A549 (cell line): ENCODE data around the gene PTPRCAP. TPM values are rescaled to one million over a fixed set of nuclear protein-coding genes. Genes with fewer than 3 reads are reported as not detected.

Source experiments
- ATAC-seq, 2 experiments: fragments of 200-7000 bp in 1 of 2; fragments of >200 bp in 1 of 2; cut with Nextera tagmentation in 1 of 2; cut with Tn5 transposase in 1 of 2; 3 replicates each; pipeline versions ENCODE4 v1.8.0 to v1.9.1; 2018 to 2020; ENCODE audit warnings: mild to moderate bottlenecking in 1 of 2, moderate library complexity in 1 of 2
- CTCF ChIA-PET: fragments of 300-600 bp; sonication (Branson Sonifier 250); formaldehyde crosslinking; extraction: SDS; loops from one replicate; lab custom pipeline; 2021; ENCODE audit warnings: antibody characterized with exemption, inconsistent platforms; lab: Yijun Ruan, JAX
- POLR2A ChIA-PET: fragments of 350-600 bp; formaldehyde crosslinking; extraction: SDS; loops from one replicate; lab custom pipeline; 2021; ENCODE audit warnings: antibody characterized with exemption, inconsistent platforms; lab: Yijun Ruan, JAX
- DNase-seq, 2 experiments: peaks; one replicate each; pipeline versions ENCODE4 v3.0.0 to v3.0.0-alpha.2; 2011 to 2016; ENCODE audit warnings: low read depth in 1 of 2, low spot score in 1 of 2
- FAIRE-seq: peaks from 2 replicates; lab custom pipeline; 2011; peaks lifted over from hg19 to GRCh38; lab: Jason Lieb, UNC
- H3K27ac ChIP-seq, 2 experiments: fragments of >200 bp; sonication (Bioruptor Twin); formaldehyde crosslinking; 3 replicates each; pipeline ENCODE4 v1.5.1; 2016 to 2017
- H3K4me1 ChIP-seq: fragments of >200 bp; sonication (Bioruptor Twin); formaldehyde crosslinking; 3 replicates; pipeline ENCODE4 v1.6.1; 2016
- H3K4me2 ChIP-seq: fragments of >200 bp; sonication (Bioruptor Twin); formaldehyde crosslinking; 3 replicates; pipeline ENCODE4 v1.6.1; 2016
- H3K4me3 ChIP-seq: fragments of >200 bp; sonication (Bioruptor Twin); formaldehyde crosslinking; 3 replicates; pipeline ENCODE4 v1.5.1; 2016
- H3K9me3 ChIP-seq: fragments of >200 bp; sonication (Bioruptor Twin); formaldehyde crosslinking; 3 replicates; pipeline ENCODE4 v1.6.1; 2016
- CBX2 ChIP-seq: fragments of 200-600 bp; sonication (generic); IDR thresholded peaks from 2 replicates; pipeline ENCODE4 v1.6.1; 2016; ENCODE audit warnings: low read depth, mild to moderate bottlenecking, borderline replicate concordance
- CHD2 ChIP-seq: fragments of 150-350 bp; IDR thresholded peaks from 2 replicates; pipeline ENCODE4 v1.6.1; 2014; ENCODE audit warnings: low read length; ENCODE audit not compliant: partially characterized antibody
- CHD4 ChIP-seq: fragments of 200-600 bp; sonication (generic); IDR thresholded peaks from 2 replicates; pipeline ENCODE4 v1.6.1; 2016; ENCODE audit warnings: antibody characterized with exemption, mild to moderate bottlenecking, borderline replicate concordance
- HOXB13 ChIP-seq: fragments of 250-450 bp; sonication (Bioruptor Pico); IDR thresholded peaks from 2 replicates; pipeline ENCODE4 v1.5.0; 2020; ENCODE audit warnings: low read depth, mild to moderate bottlenecking, moderate library complexity
- KDM5A ChIP-seq: fragments of 200-600 bp; sonication (generic); IDR thresholded peaks from 2 replicates; pipeline ENCODE4 v1.6.1; 2016; ENCODE audit warnings: antibody characterized with exemption, mild to moderate bottlenecking
- NFE2L2 ChIP-seq: fragments of 150-350 bp; conservative IDR thresholded peaks from 2 replicates; pipeline ENCODE4 v1.6.1; 2014; ENCODE audit warnings: low read length
- NR3C1 ChIP-seq: fragments of >200 bp; sonication (Bioruptor Twin); formaldehyde crosslinking; IDR thresholded peaks from 3 replicates; pipeline ENCODE4 v1.6.1; 2017
- POLR2AphosphoS2 ChIP-seq: conservative IDR thresholded peaks from 2 replicates; pipeline ENCODE4 v1.6.1; 2012; ENCODE audit warnings: low read length, improper control_type of control experiment, inconsistent platforms
- RARB ChIP-seq: fragments of 250-450 bp; sonication (Bioruptor Pico); IDR thresholded peaks from 2 replicates; pipeline ENCODE4 v1.8.0; 2021; ENCODE audit warnings: mild to moderate bottlenecking, moderate library complexity
- RFX5 ChIP-seq: fragments of 450-650 bp; IDR thresholded peaks from 2 replicates; pipeline ENCODE4 v1.7.1; 2014; ENCODE audit warnings: antibody characterized with exemption, mild to moderate bottlenecking, moderate library complexity
- RNF2 ChIP-seq: fragments of 200-600 bp; sonication (generic); IDR thresholded peaks from 2 replicates; pipeline ENCODE4 v1.6.1; 2016; ENCODE audit warnings: low read depth, mild to moderate bottlenecking, antibody characterized with exemption, moderate library complexity, borderline replicate concordance
- TFCP2L1 ChIP-seq: fragments of 250-450 bp; sonication (Bioruptor Pico); IDR thresholded peaks from 2 replicates; pipeline ENCODE4 v1.5.0; 2021; ENCODE audit warnings: mild to moderate bottlenecking
- ZFP36 ChIP-seq: fragments of 450-650 bp; IDR thresholded peaks from 2 replicates; pipeline ENCODE4 v1.6.1; 2014; ENCODE audit warnings: borderline replicate concordance; ENCODE audit not compliant: partially characterized antibody
- ZNF302 ChIP-seq: fragments of 250-450 bp; sonication (Bioruptor Pico); IDR thresholded peaks from 2 replicates; pipeline ENCODE4 v1.9.0; 2021; ENCODE audit warnings: inconsistent platforms, mild to moderate bottlenecking, moderate library complexity
- ZSCAN20 ChIP-seq: fragments of 250-450 bp; sonication (Bioruptor Pico); IDR thresholded peaks from 2 replicates; pipeline ENCODE4 v1.8.0; 2022; ENCODE audit warnings: mild to moderate bottlenecking, moderate library complexity
- WGBS: methylation state at CpG from one replicate; pipeline ENCODE4 v1.1.6; 2017; ENCODE audit errors: missing lambda C conversion rate; 5-methylcytosine and 5-hydroxymethylcytosine counted together
- polyA plus RNA-seq, 4 experiments: library from polyadenylated mRNA; depleted of rRNA in 3 of 4; stranded (reverse); fragments of >200 nt; fragmentation: RNase III in 1 of 4; extraction: RNeasy Plus Mini Kit Qiagen cat#74134 plus additional on column Dnase treatment in 1 of 4; gene quantifications; 2 replicates in 3 of 4; 3 replicates in 1 of 4; pipeline ENCODE4 v1.2.3, GENCODE V29; 2011 to 2017
- TF ChIP-seq, protein P1 (sequence below): fragments of 250-450 bp; sonication (Bioruptor Pico); IDR thresholded peaks from 2 replicates; pipeline ENCODE4 v1.5.0; 2021; ENCODE audit warnings: mild to moderate bottlenecking, moderate library complexity, borderline replicate concordance
- TF ChIP-seq, protein P2 (sequence below): fragments of 150-350 bp; IDR thresholded peaks from 2 replicates; pipeline ENCODE4 v1.6.1; 2014; ENCODE audit warnings: low read depth, mild to moderate bottlenecking, low read length

Gene PTPRCAP
- polyA plus RNA-seq, 2 of the 4 experiments (the other 2 are of a cell fraction), result 0.34 to 0.56 TPM

DNA sequence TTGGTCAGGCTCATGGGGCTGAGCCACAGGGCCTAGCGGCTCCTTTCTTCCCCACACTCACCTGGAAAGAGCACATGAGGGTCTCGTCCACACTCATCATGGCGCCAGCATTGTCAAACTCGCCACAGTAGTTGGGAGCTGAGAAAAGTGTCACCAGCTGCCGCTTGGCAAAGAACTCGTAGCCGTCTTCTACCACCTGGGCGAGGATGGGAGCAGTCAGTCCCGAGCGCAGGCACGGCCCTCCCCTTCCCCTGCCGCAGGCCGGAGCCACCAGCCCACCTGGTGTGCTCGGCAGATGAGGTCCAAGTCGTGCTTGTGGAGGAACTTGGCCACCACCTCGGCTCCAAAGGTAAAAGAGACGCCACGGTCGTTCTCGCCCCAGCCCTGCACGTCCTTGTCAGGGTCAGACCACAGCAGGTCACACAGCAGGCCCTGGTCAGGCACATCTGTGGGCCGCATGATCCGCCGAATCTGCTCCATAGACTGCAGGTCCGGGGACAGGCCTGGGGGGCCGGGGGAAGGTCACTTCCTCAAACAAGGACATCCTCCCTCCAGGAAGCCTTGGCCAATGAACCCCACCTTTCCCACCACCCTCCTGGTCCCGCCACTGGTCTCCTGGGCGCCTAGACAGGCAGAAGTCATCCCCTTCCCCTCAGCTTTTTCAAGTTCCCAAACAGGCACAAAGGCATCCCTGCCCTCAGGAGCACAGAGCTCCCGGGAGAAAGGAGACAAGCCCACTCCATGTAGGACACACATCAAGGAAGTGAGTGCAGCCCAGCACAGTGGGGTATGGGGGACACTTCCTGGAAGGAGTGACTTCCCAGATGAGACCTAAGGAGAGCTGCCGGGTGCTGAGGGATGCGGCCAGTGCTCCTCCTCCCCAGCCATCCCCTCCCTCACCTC, 38.6 kb downstream of the PTPRCAP start:
- 91% methylated on average over 31 of the region's 31 CpGs for WGBS
- POLR2A ChIA-PET, result interaction anchor here (1.2 kb wide), 1 partner anchor 45 kb away, joined by 3 read pairs; no protein-coding TSS in a partner anchor
- Histone ChIP-seq H3K4me2 (no peak overlapping the region), H3K4me3 (no peak overlapping the region)
- TF ChIP-seq ZFP36 (no peak), CHD2 (no peak), ZNF302 (CRISPR knock-in tag) (no peak), RFX5 (no peak), NR3C1 (no peak), RNF2 (no peak)
- TF ChIP-seq, protein P1, sequence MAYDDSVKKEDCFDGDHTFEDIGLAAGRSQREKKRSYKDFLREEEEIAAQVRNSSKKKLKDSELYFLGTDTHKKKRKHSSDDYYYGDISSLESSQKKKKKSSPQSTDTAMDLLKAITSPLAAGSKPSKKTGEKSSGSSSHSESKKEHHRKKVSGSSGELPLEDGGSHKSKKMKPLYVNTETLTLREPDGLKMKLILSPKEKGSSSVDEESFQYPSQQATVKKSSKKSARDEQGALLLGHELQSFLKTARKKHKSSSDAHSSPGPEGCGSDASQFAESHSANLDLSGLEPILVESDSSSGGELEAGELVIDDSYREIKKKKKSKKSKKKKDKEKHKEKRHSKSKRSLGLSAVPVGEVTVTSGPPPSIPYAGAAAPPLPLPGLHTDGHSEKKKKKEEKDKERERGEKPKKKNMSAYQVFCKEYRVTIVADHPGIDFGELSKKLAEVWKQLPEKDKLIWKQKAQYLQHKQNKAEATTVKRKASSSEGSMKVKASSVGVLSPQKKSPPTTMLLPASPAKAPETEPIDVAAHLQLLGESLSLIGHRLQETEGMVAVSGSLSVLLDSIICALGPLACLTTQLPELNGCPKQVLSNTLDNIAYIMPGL, result no peak
- TF ChIP-seq, all 56 proteins: peak for 0
- Histone ChIP-seq H3K4me1 (peaks cover 15% of the 10 kb centered on the region), H3K27ac (no peak overlapping the region), H3K9me3 (no peaks in the 10 kb centered on the region)
- ATAC-seq, result no peak
- FAIRE-seq, result no peak
- no peak for DNase-seq
- CTCF ChIA-PET, result interaction anchor here (1.0 to 46.2 kb wide), 4 partner anchors 18 to 174 kb away, joined by 4 to 1913 read pairs (median 315); partner anchors contain the start of genes CLCF1, POLD4 and RAD9A

DNA sequence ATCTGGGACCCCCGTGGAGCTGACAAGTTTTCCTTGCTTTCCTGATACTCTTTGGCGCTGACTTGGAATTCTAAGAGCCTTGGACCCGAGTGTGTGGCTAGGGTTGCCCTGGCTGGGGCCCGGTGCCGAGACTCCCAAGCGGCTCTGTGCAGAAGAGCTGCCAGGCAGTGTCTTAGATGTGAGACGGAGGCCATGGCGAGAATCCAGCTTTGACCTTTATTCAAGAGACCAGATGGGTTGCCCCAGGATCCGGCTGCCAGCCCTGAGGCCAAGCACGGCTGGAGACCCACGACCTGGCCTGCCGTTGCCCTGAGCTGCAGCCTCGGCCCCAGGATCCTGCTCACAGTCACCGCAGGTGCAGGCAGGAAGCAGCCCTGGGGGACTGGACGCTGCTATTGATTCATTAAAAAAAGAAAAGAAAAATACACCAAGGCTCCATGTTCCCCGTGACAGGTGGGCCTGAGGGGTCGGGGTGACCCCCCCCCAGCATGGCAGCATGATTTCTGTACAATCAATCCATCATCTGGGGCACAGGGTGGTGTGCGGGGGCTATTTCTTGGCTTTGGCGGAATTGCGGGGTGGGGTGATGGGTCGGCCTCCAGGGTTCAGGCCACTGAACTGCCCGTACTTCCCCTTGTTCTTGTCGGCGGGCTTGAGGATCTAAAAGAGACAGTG, 39.4 kb downstream of the PTPRCAP start:
- Histone ChIP-seq H3K4me3 (no peak overlapping the region), H3K4me2 (no peak overlapping the region), H3K4me1 (peaks cover 15% of the 10 kb centered on the region), H3K27ac (no peak overlapping the region), H3K9me3 (no peaks in the 10 kb centered on the region)
- no peak for DNase-seq
- 88% methylated on average over 22 of the region's 24 CpGs for WGBS
- ATAC-seq, result no peak
- ChIA-PET CTCF (interaction anchor here (1.0 to 46.2 kb wide), 5 partner anchors 17 to 136 kb away, joined by 3 to 1913 read pairs (median 4); partner anchors contain the start of genes CLCF1, PITPNM1, POLD4 and RAD9A), POLR2A (interaction anchor here (1.2 kb wide), 1 partner anchor 44 kb away, joined by 3 read pairs; no protein-coding TSS in a partner anchor)
- no peak for FAIRE-seq
- TF ChIP-seq POLR2AphosphoS2 (0 out of 2 replicates have a peak, but pooled peaks have one; percentile 38), NFE2L2 (no peak), CBX2 (no peak)

DNA sequence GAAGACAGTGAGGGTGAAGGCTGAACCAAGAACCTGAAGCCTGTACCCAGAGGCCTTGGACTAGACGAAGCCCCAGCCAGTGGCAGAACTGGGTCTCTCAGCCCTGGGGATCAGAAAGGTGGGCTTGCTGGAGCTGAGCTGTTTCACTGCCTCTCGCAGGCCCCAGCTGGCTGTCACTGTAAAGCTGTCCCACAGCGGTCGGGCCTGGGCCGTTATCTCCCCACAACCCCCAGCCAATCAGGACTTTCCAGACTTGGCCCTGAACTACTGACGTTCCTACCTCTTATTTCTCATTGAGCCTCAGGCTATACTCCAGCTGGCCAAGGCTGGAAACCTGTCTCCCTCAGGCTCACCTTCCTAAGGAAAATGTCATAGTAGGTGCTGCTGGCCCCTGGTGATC, 39.9 kb downstream of the PTPRCAP start:
- CTCF ChIA-PET, result interaction anchor here (1.0 to 46.2 kb wide), 5 partner anchors 16 to 136 kb away, joined by 3 to 1913 read pairs (median 4); partner anchors contain the start of genes CLCF1, PITPNM1, POLD4 and RAD9A
- no peak overlapping the region for H3K4me3 ChIP-seq
- ATAC-seq, result no peak

DNA sequence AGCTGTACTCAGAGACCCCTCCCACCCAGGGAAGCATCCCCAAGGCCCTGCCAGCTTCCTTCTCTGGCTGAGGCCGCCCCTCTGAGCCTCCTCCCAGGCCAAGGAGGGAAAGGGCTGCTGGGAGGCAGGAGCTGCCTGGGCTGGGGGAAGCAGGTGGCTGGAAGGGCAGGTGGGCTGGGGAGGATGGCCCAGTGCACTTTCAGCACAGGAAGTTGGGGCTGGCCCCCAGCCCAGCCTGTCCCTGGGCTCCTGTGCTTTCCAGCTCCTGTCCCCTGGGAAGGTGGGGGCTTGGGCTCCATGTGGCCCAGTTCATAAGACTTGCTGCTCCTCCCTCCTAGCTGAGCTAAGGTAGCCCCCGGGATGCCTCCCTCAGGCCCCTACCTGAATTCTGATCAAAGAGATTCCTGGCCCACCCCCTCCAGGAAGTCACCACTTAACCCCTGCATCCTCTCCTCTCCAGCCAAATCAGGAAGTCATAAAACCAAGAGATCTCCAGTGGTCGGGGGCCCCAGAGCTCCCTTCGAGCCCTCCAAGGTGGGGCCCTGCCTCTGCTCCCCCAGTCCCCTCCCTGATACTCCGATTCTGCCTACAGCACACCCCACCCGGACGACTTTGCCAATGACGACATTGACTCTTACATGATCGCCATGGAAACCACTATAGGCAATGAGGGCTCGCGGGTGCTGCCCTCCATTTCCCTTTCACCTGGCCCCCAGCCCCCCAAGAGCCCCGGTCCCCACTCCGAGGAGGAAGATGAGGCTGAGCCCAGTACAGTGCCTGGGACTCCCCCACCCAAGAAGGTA, 40.7 kb downstream of the PTPRCAP start:
- WGBS, result 85% methylated on average over 13 of the region's 13 CpGs
- ChIA-PET POLR2A (interaction anchor here (0.5 kb wide), 1 partner anchor 34 kb away, joined by 3 read pairs; no protein-coding TSS in a partner anchor), CTCF (interaction anchor here (27.6 to 46.2 kb wide), 2 partner anchors 16 to 38 kb away, joined by 626 to 1913 read pairs; partner anchors contain the start of genes CLCF1, POLD4 and RAD9A)
- peaks cover 14% of the 10 kb centered on the region for H3K4me1 ChIP-seq
- H3K4me3 ChIP-seq, result no peak overlapping the region
- H3K4me2 ChIP-seq, result no peak overlapping the region
- TF ChIP-seq ZSCAN20, result no peak
- TF ChIP-seq TFCP2L1 (CRISPR knock-in tag), result no peak
- no peak for TF ChIP-seq KDM5A
- no peak for TF ChIP-seq ZFP36
- TF ChIP-seq, protein P2, sequence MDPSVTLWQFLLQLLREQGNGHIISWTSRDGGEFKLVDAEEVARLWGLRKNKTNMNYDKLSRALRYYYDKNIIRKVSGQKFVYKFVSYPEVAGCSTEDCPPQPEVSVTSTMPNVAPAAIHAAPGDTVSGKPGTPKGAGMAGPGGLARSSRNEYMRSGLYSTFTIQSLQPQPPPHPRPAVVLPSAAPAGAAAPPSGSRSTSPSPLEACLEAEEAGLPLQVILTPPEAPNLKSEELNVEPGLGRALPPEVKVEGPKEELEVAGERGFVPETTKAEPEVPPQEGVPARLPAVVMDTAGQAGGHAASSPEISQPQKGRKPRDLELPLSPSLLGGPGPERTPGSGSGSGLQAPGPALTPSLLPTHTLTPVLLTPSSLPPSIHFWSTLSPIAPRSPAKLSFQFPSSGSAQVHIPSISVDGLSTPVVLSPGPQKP, result no peak
- no peak for TF ChIP-seq RARB (CRISPR knock-in tag)
- TF ChIP-seq HOXB13 (CRISPR knock-in tag), result no peak
- no peak for TF ChIP-seq CHD4
- H3K9me3 ChIP-seq, result no peaks in the 10 kb centered on the region
- no peak overlapping the region for H3K27ac ChIP-seq
- DNase-seq (no peak), ATAC-seq (no peak), FAIRE-seq (no peak)

More for the DNA sequence above, 39.9 kb downstream of the PTPRCAP start:
- FAIRE-seq, result no peak
- no peak overlapping the region for H3K4me2 ChIP-seq
- no peak for DNase-seq
- H3K9me3 ChIP-seq, result no peaks in the 10 kb centered on the region
- POLR2A ChIA-PET, result no interaction called here
- H3K27ac ChIP-seq, result no peak overlapping the region
- WGBS, result 94% methylated on average over 6 of the region's 6 CpGs
- H3K4me1 ChIP-seq, result peaks cover 17% of the 10 kb centered on the region
- TF ChIP-seq ZFP36, result no peak
